ENCODE results near the gene GALNTL6. TPM values are rescaled to one million over a fixed set of nuclear protein-coding genes. Genes with fewer than 3 reads are reported as not detected.
A peak's percentile ranks its signal among the peaks of the same experiment; 100 is the strongest.
"Not testable (repeated sequence)": the region's sequence is repeated elsewhere in the genome, so short reads cannot be mapped to it uniquely, and the experiment has no call there.

The GALNTL6 gene
- total RNA-seq, 2 donors from 2014 or later = 0.19 to 0.20 TPM

DNA sequence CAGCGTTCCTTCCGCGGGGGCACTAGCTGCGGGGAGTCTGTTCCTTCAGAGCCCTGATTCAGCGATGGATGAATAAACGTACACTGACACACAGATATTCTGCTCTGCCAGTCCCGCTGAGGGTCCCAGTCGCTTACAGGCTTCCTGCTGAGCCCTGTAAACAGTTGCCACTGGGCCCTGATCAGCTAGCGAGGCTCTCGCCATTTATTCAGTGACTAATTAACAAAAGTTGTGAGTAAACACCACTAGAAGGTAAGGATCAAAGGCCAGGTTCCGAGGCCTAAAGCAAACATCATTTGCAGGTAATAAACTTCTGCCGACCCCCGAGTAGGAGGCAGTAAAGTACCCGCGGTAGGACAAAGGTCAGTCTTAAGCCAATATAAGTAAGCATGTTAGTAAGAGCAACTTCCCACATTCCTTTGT lies 912.8 kb downstream of the GALNTL6 start:
- Histone ChIP-seq H3K9ac (ENCODE audit: low read depth in 2 of 2, low read length in 2 of 2) (no peak overlapping the region), H3K4me1 (no peaks in the 10 kb centered on the region), H3K27ac (peak overlapping the region; percentile 69), H3K36me3 (no peaks in the 10 kb centered on the region), H3K27me3 (no peaks in the 10 kb centered on the region), H3K4me3 (no peak overlapping the region), H3K9me3 (no peaks in the 10 kb centered on the region)
- DNase-seq = peak; percentile 76
- intact Hi-C loops (cut with DNase I) = no loop called here
- TF ChIP-seq, protein P1, sequence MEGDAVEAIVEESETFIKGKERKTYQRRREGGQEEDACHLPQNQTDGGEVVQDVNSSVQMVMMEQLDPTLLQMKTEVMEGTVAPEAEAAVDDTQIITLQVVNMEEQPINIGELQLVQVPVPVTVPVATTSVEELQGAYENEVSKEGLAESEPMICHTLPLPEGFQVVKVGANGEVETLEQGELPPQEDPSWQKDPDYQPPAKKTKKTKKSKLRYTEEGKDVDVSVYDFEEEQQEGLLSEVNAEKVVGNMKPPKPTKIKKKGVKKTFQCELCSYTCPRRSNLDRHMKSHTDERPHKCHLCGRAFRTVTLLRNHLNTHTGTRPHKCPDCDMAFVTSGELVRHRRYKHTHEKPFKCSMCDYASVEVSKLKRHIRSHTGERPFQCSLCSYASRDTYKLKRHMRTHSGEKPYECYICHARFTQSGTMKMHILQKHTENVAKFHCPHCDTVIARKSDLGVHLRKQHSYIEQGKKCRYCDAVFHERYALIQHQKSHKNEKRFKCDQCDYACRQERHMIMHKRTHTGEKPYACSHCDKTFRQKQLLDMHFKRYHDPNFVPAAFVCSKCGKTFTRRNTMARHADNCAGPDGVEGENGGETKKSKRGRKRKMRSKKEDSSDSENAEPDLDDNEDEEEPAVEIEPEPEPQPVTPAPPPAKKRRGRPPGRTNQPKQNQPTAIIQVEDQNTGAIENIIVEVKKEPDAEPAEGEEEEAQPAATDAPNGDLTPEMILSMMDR (IDR thresholded peaks at IDR 0.05) = no peak

DNA sequence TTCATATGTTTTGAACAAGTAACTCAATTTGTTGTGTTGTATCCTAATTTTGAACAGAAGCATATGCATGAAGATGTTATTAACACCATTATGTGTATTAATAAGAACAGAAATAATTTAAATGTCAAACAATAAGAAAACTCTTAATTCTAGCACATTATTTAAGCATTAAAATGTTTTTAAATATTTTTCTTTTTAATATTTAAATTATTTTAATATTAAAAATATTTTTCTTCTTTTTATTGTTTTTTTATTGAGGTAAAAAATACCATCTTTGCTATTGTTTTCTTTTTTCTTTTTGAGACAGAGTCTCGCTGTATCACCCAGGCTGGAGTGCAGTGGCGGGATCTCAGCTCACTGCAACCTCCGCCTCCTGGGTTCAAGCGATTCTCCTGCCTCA lies 914.4 kb downstream of the GALNTL6 start:
- no peak for DNase-seq
- Histone ChIP-seq H3K4me3 (no peak overlapping the region), H3K9ac (ENCODE audit: low read depth in 2 of 2, low read length in 2 of 2) (no peak overlapping the region), H3K27ac (no peak overlapping the region), H3K9me3 (no peaks in the 10 kb centered on the region), H3K36me3 (no peaks in the 10 kb centered on the region), H3K4me1 (no peaks in the 10 kb centered on the region), H3K27me3 (no peaks in the 10 kb centered on the region)
- TF ChIP-seq, protein P1 (IDR thresholded peaks at IDR 0.05) = no peak
- intact Hi-C loops (cut with DNase I) = no loop called here

DNA sequence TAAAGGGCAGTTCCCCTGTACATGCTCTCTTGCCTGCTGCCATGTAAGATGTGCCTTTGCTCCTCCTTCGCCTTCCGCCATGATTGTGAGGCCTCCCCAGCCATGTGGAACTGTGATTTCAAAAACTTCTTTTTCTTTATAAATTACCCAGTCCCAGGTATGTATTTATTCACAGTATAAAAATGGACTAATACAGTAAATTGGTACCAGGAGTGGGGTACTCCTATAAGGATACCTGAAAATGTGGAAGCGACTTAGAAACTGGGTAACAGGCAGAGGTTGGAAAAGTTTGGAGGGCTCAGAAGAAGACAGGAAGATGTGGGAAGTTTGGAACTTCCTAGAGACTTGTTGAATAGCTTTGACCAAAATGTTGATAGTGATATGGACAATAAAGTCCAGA lies 920.4 kb downstream of the GALNTL6 start:
- H3K27ac ChIP-seq; H3K9me3 ChIP-seq; H3K4me3 ChIP-seq; H3K27me3 ChIP-seq; H3K36me3 ChIP-seq; intact Hi-C loops (cut with DNase I); H3K9ac ChIP-seq (ENCODE audit: low read depth in 2 of 2, low read length in 2 of 2); H3K4me1 ChIP-seq; DNase-seq: not testable (repeated sequence)

DNA sequence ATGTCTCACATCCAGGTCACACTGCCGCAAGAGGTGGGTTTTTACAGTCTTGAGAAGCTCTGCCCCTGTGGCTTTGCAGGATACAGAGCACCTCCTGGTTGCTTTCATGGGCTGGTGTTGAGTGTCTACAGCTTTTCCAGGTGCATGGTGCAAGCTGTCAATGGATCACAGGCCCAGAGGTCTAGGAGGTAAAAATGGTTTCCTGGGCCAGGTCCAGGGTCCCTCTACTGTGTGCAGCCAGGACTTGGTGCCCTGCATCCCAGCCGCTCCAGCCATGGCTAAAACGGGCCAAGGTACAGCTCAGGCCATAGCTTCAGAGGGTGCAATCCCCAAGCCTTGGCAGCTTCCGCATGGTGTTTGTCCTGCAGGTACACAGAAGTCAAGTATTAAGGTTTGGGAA lies 921.4 kb downstream of the GALNTL6 start:
- no peaks in the 10 kb centered on the region for H3K9me3 ChIP-seq

DNA sequence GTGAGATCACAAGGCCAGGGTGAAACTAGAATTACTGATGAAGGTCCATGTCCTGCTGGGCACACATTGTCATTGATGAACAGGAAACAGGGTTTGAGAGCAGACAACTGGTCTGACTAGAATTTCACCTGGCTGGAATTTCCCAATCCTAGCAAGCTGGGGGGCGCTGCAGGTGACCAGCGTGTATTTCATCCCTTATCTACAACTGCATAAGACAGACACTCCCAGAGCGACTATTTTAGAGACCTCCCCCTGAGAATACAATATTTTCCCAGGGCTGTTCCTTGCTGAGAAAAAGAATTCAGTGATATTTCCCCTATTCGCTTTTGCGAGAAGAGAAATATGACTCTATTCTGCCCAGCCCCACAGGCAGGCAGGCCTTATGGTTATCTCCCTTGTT lies 922.8 kb downstream of the GALNTL6 start:
- H3K36me3 ChIP-seq = no peaks in the 10 kb centered on the region
- intact Hi-C loops (cut with DNase I) = no loop called here
- no peak for DNase-seq
- no peaks in the 10 kb centered on the region for H3K27me3 ChIP-seq
- TF ChIP-seq, protein P1 (IDR thresholded peaks at IDR 0.05) = no peak
- no peaks in the 10 kb centered on the region for H3K9me3 ChIP-seq
- no peaks in the 10 kb centered on the region for H3K4me1 ChIP-seq
- no peak overlapping the region for H3K27ac ChIP-seq
- H3K9ac ChIP-seq (ENCODE audit: low read depth in 2 of 2, low read length in 2 of 2) = no peak overlapping the region
- H3K4me3 ChIP-seq = no peak overlapping the region

More for the DNA sequence above, 921.4 kb downstream of the GALNTL6 start:
- H3K27ac ChIP-seq = no peak overlapping the region
- H3K36me3 ChIP-seq = no peaks in the 10 kb centered on the region
- intact Hi-C loops (cut with DNase I) = no loop called here
- DNase-seq = no peak
- H3K4me3 ChIP-seq = no peak overlapping the region
- H3K27me3 ChIP-seq = no peaks in the 10 kb centered on the region
- TF ChIP-seq, protein P1 (IDR thresholded peaks at IDR 0.05) = no peak
- no peaks in the 10 kb centered on the region for H3K4me1 ChIP-seq
- no peak overlapping the region for H3K9ac ChIP-seq (ENCODE audit: low read depth in 2 of 2, low read length in 2 of 2)

DNA sequence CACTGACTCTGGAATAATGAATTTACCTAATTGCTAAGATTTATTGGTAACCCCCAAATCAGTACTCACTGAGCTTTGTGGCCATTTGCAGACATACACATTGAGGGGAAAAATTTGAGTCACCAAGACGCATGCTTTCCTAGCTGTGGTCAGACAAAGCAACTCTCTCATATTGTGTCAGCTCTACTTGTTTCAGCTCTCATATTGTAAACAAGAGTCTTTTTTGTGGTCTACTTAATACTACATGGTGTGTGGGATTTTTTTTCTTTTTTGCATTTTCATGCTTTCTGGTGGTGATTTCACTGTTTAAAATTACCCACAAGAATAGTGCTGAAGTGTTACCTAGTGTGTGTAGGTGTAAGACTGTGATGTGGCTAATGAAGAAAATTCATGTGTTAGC lies 927.2 kb downstream of the GALNTL6 start:
- no peaks in the 10 kb centered on the region for H3K36me3 ChIP-seq
- H3K9ac ChIP-seq (ENCODE audit: low read depth in 2 of 2, low read length in 2 of 2) = no peak overlapping the region
- no peak overlapping the region for H3K4me3 ChIP-seq
- no peak overlapping the region for H3K27ac ChIP-seq
- no peak for DNase-seq
- TF ChIP-seq, protein P1 (IDR thresholded peaks at IDR 0.05) = no peak
- intact Hi-C loops (cut with DNase I) = no loop called here
- no peaks in the 10 kb centered on the region for H3K27me3 ChIP-seq
- no peaks in the 10 kb centered on the region for H3K9me3 ChIP-seq
- no peaks in the 10 kb centered on the region for H3K4me1 ChIP-seq
